Right forelimb (tissue), 1 donor: ENCODE data around the gene SLX4IP.
A peak's percentile ranks its signal among the peaks of the same experiment; 100 is the strongest.

Source experiments
- DNase-seq: peaks from one replicate; pipeline ENCODE4 v3.0.0-alpha.2; 2018

The SLX4IP gene

GRCh38 chr20:10429443-10429981 lies 5.6 kb upstream of the SLX4IP start:
- DNase-seq, result no peak

GRCh38 chr20:10430000-10430466 lies 5.1 kb upstream of the SLX4IP start:
- DNase-seq, result no peak

- no peak for DNase-seq
Observed at GRCh38 chr20:10430704-10431103, 4.4 kb upstream of the SLX4IP start.

- no peak for DNase-seq
Observed at GRCh38 chr20:10432079-10432478, 3.0 kb upstream of the SLX4IP start.

DNA sequence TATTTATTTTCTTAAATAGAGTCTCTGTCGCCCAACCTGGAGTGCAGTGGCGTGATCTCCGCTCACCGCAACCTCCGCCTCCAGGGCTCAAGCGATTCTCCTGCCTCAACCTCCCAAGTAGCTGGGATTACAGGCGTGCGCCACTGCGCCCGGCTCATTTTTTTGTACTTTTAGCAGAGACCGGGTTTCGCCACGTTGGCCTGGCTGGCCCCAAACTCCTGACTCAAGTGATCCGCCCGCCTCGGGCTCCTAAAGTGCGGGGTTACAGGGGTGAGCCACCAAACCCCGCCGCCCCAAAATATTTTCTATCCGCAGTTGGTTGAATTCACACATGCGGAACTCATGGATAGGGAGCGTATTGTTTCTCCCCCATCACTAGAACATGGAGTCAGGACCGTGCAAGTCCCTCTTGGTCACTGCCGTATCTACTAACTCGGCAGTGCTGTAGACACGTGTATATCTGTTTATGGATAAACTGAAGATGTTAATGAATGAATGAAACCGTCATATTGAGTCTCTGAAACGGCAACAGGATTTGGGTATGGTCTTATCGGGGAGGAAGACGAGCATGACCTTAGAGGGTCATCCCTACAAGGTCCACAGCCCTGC lies 2.0 kb upstream of the SLX4IP start:
- DNase-seq, result no peak

GRCh38 chr20:10433623-10434466 lies 1.3 kb upstream of the SLX4IP start, which contains the start of gene MKKS:
Gene MKKS, minus strand, starts transcription at chr20:10434222. Its CDS starts 20,708 bp downstream, at chr20:10413514.
- peak; percentile 94 for DNase-seq

DNA sequence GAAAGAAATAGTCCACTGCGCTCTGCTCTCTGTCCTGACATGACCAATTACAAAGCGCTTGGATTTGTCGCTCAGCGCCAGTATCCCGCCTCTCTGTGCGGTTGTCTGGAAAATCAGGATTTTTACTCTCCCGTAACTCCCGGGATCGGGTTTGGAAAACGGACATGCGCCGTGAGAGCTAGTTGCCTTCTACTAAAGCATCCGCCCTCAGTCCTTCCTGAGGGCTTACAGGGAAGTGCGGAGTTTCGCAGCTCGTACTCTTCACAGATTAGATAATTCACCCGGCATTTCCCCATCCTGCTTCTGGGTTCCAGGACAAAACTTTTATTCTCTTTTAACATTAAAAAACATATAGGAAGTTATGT lies 656 bp upstream of the SLX4IP start:
- peak; percentile 93 for DNase-seq

GRCh38 chr20:10436053-10436699 lies 1.1 kb downstream of the SLX4IP start:
- DNase-seq, result no peak

DNA sequence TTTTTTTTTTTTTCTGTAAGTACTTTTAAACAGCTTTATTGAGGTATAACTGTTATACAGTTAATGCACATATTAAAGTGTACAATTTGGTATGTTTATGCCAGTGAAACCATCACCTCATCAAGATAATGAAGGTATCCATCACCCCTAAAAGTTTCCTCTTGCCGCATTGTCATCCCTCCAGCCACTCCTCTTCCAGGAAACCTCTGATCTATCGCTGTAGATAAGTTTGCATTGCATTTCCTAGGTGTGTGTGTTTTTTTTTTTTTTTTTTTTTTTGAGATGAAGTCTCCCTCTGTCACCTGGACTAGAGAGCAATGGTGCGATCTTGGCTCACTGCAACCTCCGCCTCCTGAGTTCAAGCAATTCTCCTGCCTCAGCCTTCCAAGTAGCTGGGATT lies 3.1 kb downstream of the SLX4IP start:
- no peak for DNase-seq

GRCh38 chr20:10443936-10444335 lies 8.8 kb downstream of the SLX4IP start:
- no peak for DNase-seq

GRCh38 chr20:10445758-10446157 lies 10.7 kb downstream of the SLX4IP start:
- no peak for DNase-seq

- no peak for DNase-seq
Observed at GRCh38 chr20:10447028-10447427, 11.9 kb downstream of the SLX4IP start.

DNA sequence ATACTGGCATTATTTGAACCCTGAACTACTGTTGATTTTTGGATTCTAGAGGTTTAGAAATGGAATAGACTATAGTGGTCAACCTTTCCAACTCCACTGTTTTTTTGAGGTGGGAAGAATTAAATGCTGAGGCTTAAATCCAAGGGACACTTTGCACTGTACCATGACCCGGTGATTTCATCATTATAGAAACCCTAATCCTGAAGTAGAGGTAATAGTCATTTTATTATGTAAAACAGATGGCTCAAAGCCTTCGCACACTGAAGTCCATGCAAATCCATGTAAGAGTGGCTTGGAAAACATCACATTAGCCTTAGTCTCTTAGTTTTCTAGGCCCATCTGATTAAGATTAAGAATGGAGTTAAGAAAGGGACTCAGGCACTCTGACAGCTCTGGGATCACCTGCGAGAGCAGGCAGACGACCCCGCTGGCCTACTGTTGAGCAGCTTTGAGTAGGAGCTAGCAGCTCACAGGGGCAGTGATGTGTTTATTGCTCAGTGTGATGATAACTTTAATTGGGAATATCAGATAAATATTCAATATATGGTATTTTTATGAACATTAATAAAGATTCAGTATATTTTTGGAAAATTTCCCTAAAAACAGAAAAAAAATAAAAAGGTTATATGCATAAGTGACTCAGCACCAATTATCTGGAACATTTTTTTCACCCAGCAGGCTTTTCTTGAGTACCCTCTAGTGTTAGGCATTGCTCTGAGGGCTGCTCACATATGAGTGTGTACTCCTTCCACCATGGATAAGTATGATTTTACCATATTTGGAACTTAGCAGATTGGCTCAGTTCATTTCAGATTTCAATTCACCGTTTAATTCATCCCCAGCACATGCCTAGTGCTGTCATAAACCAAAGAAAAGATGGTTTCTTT lies 13.4 kb downstream of the SLX4IP start:
- no peak for DNase-seq

DNA sequence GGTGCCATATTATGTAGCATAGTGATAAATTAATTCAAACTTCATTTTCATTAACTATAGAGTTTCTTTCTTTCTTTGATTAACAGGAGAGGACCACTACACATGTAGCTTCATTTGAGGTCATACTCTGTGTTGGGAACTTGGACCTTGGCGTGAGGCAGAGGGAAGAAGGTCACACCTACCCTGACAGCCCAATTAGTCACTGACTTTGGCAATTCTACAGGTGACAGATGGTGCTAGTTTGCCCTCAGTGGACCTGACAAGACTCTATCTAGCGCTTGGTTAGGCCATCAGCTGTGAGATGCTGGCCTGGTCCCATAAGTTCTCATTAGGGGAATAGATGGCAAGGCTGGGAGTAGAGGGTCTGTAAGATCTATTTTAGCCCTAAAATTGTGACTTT lies 14.2 kb downstream of the SLX4IP start:
- no peak for DNase-seq

DNA sequence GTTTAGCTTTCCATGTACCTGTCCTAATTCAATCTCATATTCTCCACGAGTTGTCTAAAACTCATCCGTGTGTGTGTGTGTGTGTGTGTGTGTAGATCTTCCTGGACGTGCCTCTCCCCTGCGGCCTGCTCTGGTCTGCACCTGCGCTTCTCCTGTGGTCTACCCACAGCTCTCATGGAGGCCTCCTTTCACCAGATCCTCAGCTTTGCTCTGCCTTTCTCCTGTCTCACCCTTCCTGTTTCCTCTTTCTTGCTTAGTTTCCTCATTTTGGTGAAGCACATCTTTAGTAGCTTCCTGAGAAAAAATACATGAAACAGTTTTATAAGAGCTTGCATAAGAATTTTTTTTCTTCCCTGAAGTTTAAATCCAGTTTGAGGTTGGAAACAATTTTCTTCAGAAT lies 18.1 kb downstream of the SLX4IP start:
- DNase-seq, result no peak

DNA sequence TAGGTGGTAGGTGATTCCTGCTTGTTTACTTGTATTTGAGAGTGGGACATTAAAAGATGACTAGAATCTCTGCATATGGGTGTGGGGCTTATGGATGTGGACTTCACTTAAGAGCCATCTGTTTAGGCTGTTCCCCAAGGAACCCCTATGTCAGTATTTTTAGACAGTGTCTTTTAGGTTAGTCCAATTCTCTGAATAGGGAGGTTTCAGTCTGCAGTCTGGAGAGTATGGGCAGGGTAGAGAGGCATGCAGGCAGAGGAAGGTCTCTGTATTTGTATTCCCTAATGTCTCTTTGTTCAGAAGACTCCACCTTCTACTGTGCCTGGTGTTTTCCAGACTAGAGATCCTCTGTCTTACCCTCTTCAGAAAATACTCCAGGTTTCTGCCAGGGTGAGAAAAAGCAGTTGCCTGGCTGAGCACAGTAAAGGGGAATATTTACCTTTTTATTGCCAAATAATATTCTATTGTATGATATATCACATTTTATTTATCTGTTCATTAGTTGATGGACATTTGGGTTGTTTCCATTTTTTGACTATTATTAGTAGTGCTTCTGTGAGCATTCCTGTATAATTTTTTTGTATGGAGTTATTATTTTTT lies 19.1 kb downstream of the SLX4IP start:
- no peak for DNase-seq

DNA sequence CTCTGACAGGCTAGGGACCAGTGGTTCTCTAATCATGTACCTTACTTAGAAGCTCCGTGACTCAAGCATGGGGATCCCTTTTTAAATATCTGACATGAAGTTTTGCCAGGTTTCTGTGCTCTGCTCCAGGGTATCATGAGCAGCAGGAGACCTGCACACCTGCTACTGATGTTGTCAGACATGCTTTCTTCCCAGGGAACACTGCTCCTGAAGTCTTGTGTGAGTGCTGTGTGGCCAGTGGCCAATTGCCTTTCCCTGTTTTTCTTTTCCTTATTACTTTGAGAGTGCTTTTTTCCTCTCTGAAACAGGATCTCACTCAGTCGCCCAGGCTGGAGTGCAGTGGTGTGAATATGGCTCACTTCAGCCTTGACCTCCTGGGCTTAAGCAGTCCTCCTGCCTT lies 26.4 kb downstream of the SLX4IP start:
- DNase-seq, result no peak

GRCh38 chr20:10462516-10462915 lies 27.4 kb downstream of the SLX4IP start:
- no peak for DNase-seq

DNA sequence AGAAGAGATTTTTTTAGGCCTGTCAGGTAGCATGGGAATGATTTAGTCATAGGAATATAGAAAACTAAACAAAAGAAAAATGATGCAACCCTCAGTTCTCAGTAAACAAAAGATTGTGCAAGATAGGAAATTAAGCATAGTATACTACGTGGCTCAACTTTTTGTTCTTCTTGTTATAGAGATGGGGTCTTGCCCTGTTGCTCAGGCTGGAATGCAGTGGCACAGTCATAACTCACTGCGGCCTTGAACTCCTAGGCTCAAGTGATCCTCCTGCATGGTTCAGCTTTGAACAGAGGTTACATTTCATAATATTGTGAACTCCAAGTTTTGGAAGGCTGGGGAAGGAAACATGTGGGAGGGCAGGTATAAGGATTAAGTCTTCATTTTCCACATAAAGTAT lies 28.5 kb downstream of the SLX4IP start:
- no peak for DNase-seq

DNA sequence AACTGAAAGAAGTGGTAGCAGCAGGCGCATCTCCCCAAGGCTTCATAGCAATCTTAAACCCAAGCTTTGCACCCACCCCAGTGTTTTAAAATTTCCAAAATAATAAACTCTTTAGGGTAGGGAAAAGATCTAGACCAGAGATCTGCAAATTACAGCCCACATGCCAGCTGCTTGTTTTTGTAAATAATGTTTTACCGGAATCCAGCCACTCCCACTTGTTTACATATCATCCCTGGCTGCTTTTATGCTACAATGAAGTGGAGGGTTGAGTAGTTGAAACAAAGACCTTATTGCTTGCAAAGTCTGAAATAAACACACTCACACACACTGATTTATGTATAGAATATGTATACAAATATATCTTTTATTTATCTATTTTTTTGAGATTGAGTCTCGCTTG lies 30.0 kb downstream of the SLX4IP start:
- no peak for DNase-seq

GRCh38 chr20:10466325-10466724 lies 31.2 kb downstream of the SLX4IP start:
- peak; percentile 76 for DNase-seq

DNA sequence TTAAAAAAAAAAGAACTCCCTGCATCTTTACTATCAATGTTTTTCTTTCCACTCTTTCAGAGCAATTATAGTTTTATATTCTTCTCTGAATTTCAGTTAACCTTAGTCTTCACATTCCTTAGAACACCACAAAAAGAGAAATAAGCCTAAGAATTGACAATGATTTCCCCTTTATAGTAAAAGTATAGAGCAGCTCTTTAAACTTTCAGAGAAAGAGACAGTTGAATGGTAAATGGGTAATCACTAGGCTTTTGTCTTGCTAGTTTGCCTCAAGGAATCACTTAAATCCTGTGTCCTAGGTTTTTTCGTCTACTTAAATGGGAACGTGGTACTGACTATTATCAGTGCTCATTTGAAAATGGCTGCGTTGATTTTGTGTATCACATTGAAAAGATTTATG lies 31.8 kb downstream of the SLX4IP start:
- DNase-seq, result no peak
